ENCODE data around the gene DUSP22.

DNA sequence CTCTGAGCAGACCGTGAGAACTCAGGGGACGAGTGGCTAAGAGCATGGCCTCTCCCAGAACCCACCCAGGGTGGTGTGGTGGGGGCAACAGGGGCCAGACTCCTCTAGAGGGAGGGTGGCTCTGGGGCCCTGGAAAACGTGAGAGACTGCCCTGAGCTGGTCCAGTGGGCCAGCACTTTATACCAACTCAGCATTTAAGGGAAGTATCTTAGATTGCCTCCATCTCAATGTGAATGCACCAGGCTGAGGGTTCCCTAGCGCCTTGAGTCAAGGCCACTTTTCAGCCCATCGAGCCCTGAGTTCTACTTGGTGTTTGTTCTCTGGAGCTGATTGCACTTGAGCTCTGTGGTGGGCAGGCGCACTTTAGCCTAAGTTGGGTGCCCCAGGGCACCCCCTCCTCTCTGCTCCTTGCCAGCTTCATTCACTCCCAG is 57.2 kb downstream of the DUSP22 start:
- TF ChIP-seq CTCF (IDR thresholded peaks at IDR 0.05) (no peak), POLR2A (IDR thresholded peaks at IDR 0.05) (no peak), EP300 (IDR thresholded peaks at IDR 0.05) (no peak)

Data from upper lobe of left lung (tissue), 4 donors.